GM13976 (cell line): ENCODE results near the gene HPDL.
A peak's percentile ranks its signal among the peaks of the same experiment; 100 is the strongest.

Experiments used
- DNase-seq: peaks from one replicate; pipeline ENCODE4 v3.0.0; 2012; ENCODE audit warnings: low spot score
- CTCF ChIP-seq: IDR thresholded peaks from 2 replicates; pipeline ENCODE4 v1.5.1; 2012; ENCODE audit warnings: borderline replicate concordance, mild to moderate bottlenecking; ENCODE audit not compliant: insufficient read depth; ENCODE audit errors: extremely low read depth, missing control alignments, control extremely low read depth
- in situ Hi-C: fragments of 300-500 bp; cut with MboI; formaldehyde crosslinking; loops from one replicate; pipeline ENCODE4 v1.12.0; 2022; ENCODE audit warnings: low sequenced_read_pairs, mixed read lengths, inconsistent platforms; ENCODE audit not compliant: unreplicated experiment

The HPDL gene

GRCh38 chr1:45306319-45306718 is 20.4 kb upstream of the HPDL start:
- peak; percentile 65 for DNase-seq
- TF ChIP-seq CTCF, result no peak
- in situ Hi-C loops, result no loop called here

- in situ Hi-C loops, result no loop called here
- no peak for TF ChIP-seq CTCF
- no peak for DNase-seq
Observed at GRCh38 chr1:45306905-45307304, 19.8 kb upstream of the HPDL start.

GRCh38 chr1:45314266-45314665 is 12.4 kb upstream of the HPDL start:
- in situ Hi-C loops, result no loop called here
- no peak for DNase-seq
- TF ChIP-seq CTCF, result no peak

- DNase-seq, result no peak
- in situ Hi-C loops, result no loop called here
- TF ChIP-seq CTCF, result no peak
Observed at GRCh38 chr1:45317166-45317565, 9.5 kb upstream of the HPDL start.

GRCh38 chr1:45319761-45320160 is 6.9 kb upstream of the HPDL start:
- in situ Hi-C loops, result no loop called here
- TF ChIP-seq CTCF, result no peak
- DNase-seq, result no peak

- in situ Hi-C loops, result no loop called here
- TF ChIP-seq CTCF, result no peak
- DNase-seq, result no peak
Observed at GRCh38 chr1:45321444-45321843, 5.3 kb upstream of the HPDL start.

- in situ Hi-C loops, result no loop called here
- no peak for TF ChIP-seq CTCF
- DNase-seq, result no peak
Observed at GRCh38 chr1:45322486-45323040, 4.1 kb upstream of the HPDL start.
